HCEC 1CT (cell line): Measurements from ENCODE around the gene PCED1A.
"Not testable (repeated sequence)": the region's sequence is repeated elsewhere in the genome, so short reads cannot be mapped to it uniquely, and the experiment has no call there.

Source experiments
- DNase-seq: peaks from one replicate; pipeline ENCODE4 v3.0.0-alpha.2; 2017

PCED1A gene

GRCh38 chr20:2822073-2822472 lies 18.4 kb downstream of the PCED1A start:
- DNase-seq, result no peak

GRCh38 chr20:2820896-2821869 lies 19.3 kb downstream of the PCED1A start:
- DNase-seq, result no peak

- no peak for DNase-seq
Observed at GRCh38 chr20:2820084-2820895, 20.2 kb downstream of the PCED1A start.

- DNase-seq, result no peak
Observed at GRCh38 chr20:2817891-2818595, 22.4 kb downstream of the PCED1A start.

- no peak for DNase-seq
Observed at GRCh38 chr20:2817341-2817726, 23.1 kb downstream of the PCED1A start.

- no peak for DNase-seq
Observed at GRCh38 chr20:2816583-2817340, 23.7 kb downstream of the PCED1A start.

- no peak for DNase-seq
Observed at GRCh38 chr20:2816030-2816582, 24.3 kb downstream of the PCED1A start, which contains the start of gene TMEM239. Gene TMEM239, plus strand, starts transcription at chr20:2816364. Its CDS starts 191 bp downstream, at chr20:2816555.

- no peak for DNase-seq
Observed at GRCh38 chr20:2815242-2815900, 25.1 kb downstream of the PCED1A start.

GRCh38 chr20:2814587-2815051 lies 25.8 kb downstream of the PCED1A start, which contains the start of gene C20orf141:
Gene C20orf141, plus strand, starts transcription at chr20:2814987. Its CDS starts 198 bp downstream, at chr20:2815185.
- DNase-seq, result peak; percentile 96

- DNase-seq, result no peak
Observed at GRCh38 chr20:2814076-2814475, 26.4 kb downstream of the PCED1A start.

- DNase-seq, result no peak
Observed at GRCh38 chr20:2812189-2812588, 28.3 kb downstream of the PCED1A start.

- DNase-seq, result no peak
Observed at GRCh38 chr20:2809690-2810089, 30.8 kb downstream of the PCED1A start.

GRCh38 chr20:2807929-2808328 lies 32.5 kb downstream of the PCED1A start:
- DNase-seq, result not testable (repeated sequence)

- no peak for DNase-seq
Observed at GRCh38 chr20:2807019-2807418, 33.4 kb downstream of the PCED1A start.

- DNase-seq, result no peak
Observed at GRCh38 chr20:2806351-2806701, 34.1 kb downstream of the PCED1A start.

GRCh38 chr20:2805689-2806350 lies 34.6 kb downstream of the PCED1A start:
- DNase-seq, result no peak

GRCh38 chr20:2804852-2805688 lies 35.4 kb downstream of the PCED1A start:
- no peak for DNase-seq

GRCh38 chr20:2804041-2804828 lies 36.2 kb downstream of the PCED1A start:
- DNase-seq, result no peak

- no peak for DNase-seq
Observed at GRCh38 chr20:2801286-2801728, 39.1 kb downstream of the PCED1A start.
